Sciatic nerve (tissue), 2 donors: Measurements from ENCODE around the gene CAMK2B. TPM values are rescaled to one million over a fixed set of nuclear protein-coding genes. Genes with fewer than 3 reads are reported as not detected.

ENCODE experiments used
- ATAC-seq: fragments of 200-7000 bp; cut with Tn5 transposase; one replicate; pipeline ENCODE4 v1.9.1; 2020; ENCODE audit warnings: mild to moderate bottlenecking, moderate library complexity
- DNase-seq: peaks from one replicate; pipeline ENCODE4 v3.0.0-alpha.2; 2020; ENCODE audit warnings: low spot score
- intact Hi-C: fragments of 100-400 bp; cut with DNase I; formaldehyde crosslinking; loops from one replicate; pipeline ENCODE4 v1.14.2; 2022
- total RNA-seq: library from RNA; stranded (reverse); fragmentation: NEBNext Ultra II Directional; extraction: Animal tissue kit (Norgen Biotek cat#: 25700); gene quantifications from one replicate; pipeline ENCODE4 v1.2.1, GENCODE V29; 2021
- donor health status: DM: no; HTN: no; CAD: no.
- donor health status: DM: no; HTN: no; CAD: no.

Gene CAMK2B
- total RNA-seq, 1 donor from 2014 or later: 26.9 TPM

- intact Hi-C loops: no loop called here
- ATAC-seq (no peak), DNase-seq (no peak)
Measured at GRCh38 chr7:44193011-44193802, 132.2 kb downstream of the CAMK2B start.

GRCh38 chr7:44191171-44191570 lies 134.2 kb downstream of the CAMK2B start:
- ATAC-seq: no peak
- no peak for DNase-seq
- intact Hi-C loops: no loop called here

- DNase-seq: no peak
- intact Hi-C loops: loop anchor here (10.0 kb wide), 1 partner anchor 115 kb away; no protein-coding TSS in a partner anchor
Measured at GRCh38 chr7:44189993-44190872, 135.2 kb downstream of the CAMK2B start.

GRCh38 chr7:44189286-44189992 lies 136.0 kb downstream of the CAMK2B start, which contains the start of gene GCK:
Gene GCK (minus strand): TSS chr7:44189439. CDS start chr7:44188953, 486 bp downstream.
- intact Hi-C loops: loop anchor here (10.0 kb wide), 1 partner anchor 115 kb away; no protein-coding TSS in a partner anchor
- ATAC-seq (no peak), DNase-seq (no peak)

More at GRCh38 chr7:44189993-44190872, 135.2 kb downstream of the CAMK2B start:
- no peak for ATAC-seq

- ATAC-seq: no peak
- no peak for DNase-seq
- intact Hi-C loops: loop anchor here (10.0 kb wide), 1 partner anchor 114 kb away; no protein-coding TSS in a partner anchor
Measured at GRCh38 chr7:44188480-44189225, 136.7 kb downstream of the CAMK2B start.

GRCh38 chr7:44187636-44188416 lies 137.6 kb downstream of the CAMK2B start:
- ATAC-seq (no peak), DNase-seq (no peak)
- intact Hi-C loops: loop anchor here (10.0 kb wide), 1 partner anchor 113 kb away; no protein-coding TSS in a partner anchor

GRCh38 chr7:44186736-44187135 lies 138.7 kb downstream of the CAMK2B start:
- ATAC-seq (no peak), DNase-seq (no peak)
- intact Hi-C loops: loop anchor here (10.0 kb wide), 1 partner anchor 112 kb away; no protein-coding TSS in a partner anchor

GRCh38 chr7:44185729-44186128 lies 139.7 kb downstream of the CAMK2B start:
- DNase-seq: no peak
- no peak for ATAC-seq
- intact Hi-C loops: loop anchor here (10.0 kb wide), 1 partner anchor 111 kb away; no protein-coding TSS in a partner anchor

GRCh38 chr7:44184873-44185446 lies 140.4 kb downstream of the CAMK2B start:
- DNase-seq: no peak
- no peak for ATAC-seq
- intact Hi-C loops: loop anchor here (10.0 kb wide), 1 partner anchor 110 kb away; no protein-coding TSS in a partner anchor

GRCh38 chr7:44184206-44184872 lies 141.1 kb downstream of the CAMK2B start:
- intact Hi-C loops: loop anchor here (10.0 kb wide), 1 partner anchor 110 kb away; no protein-coding TSS in a partner anchor
- DNase-seq (no peak), ATAC-seq (no peak)

GRCh38 chr7:44183386-44183785 lies 142.0 kb downstream of the CAMK2B start:
- DNase-seq (no peak), ATAC-seq (no peak)
- intact Hi-C loops: loop anchor here (10.0 kb wide), 1 partner anchor 109 kb away; no protein-coding TSS in a partner anchor

- intact Hi-C loops: loop anchor here (10.0 kb wide), 1 partner anchor 108 kb away; no protein-coding TSS in a partner anchor
- DNase-seq: no peak
- ATAC-seq: no peak
Measured at GRCh38 chr7:44182827-44183226, 142.6 kb downstream of the CAMK2B start.

GRCh38 chr7:44180631-44181030 lies 144.8 kb downstream of the CAMK2B start:
- DNase-seq: no peak
- intact Hi-C loops: loop anchor here (10.0 kb wide), 1 partner anchor 106 kb away; no protein-coding TSS in a partner anchor
- no peak for ATAC-seq

- DNase-seq: no peak
- intact Hi-C loops: no loop called here
- no peak for ATAC-seq
Measured at GRCh38 chr7:44177570-44178131, 147.7 kb downstream of the CAMK2B start.

GRCh38 chr7:44176486-44176885 lies 148.9 kb downstream of the CAMK2B start:
- DNase-seq (no peak), ATAC-seq (no peak)
- intact Hi-C loops: no loop called here

- ATAC-seq (no peak), DNase-seq (no peak)
- intact Hi-C loops: no loop called here
Measured at GRCh38 chr7:44175730-44176129, 149.7 kb downstream of the CAMK2B start.
